ENCODE results near the gene POLDIP2. TPM values are rescaled to one million over a fixed set of nuclear protein-coding genes. Genes with fewer than 3 reads are reported as not detected.

The POLDIP2 gene
- total RNA-seq, 2 experiments from 2014 or later: 88.8 to 89.2 TPM

DNA sequence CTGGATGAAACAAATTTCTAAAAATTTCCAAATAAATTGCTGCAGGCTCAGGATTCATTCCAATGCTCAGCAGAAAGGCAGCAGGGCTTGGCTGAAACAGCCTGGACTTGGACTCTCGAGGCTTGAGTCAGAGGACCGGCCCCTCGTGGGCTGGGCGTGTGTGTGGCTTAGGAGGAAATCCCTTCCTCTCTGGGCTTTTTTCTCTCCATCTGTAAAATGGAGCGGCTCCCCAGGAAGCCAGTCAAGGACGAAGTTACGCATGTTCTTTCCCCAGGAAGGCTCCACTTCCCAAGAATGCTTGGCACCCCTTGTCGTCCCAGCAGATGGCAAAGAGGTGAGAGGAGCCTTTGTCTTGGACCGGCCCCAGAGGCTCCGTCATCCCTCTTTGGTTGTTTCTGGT lies 35.2 kb upstream of the POLDIP2 start:
- no peak for DNase-seq (ENCODE audit: low spot score)
- intact Hi-C loops (cut with micrococcal nuclease; ENCODE audit: unreplicated experiment): no loop called here
- Histone ChIP-seq H3K9me3 (ENCODE audit: low read length) (no peaks in the 10 kb centered on the region), H3K4me2 (ENCODE audit: low read length) (no peak overlapping the region), H3K36me3 (ENCODE audit: insufficient read depth, low read length) (peaks cover 17% of the 10 kb centered on the region), H3K27ac (ENCODE audit: low read depth, low read length, poor library complexity, severe bottlenecking) (no peak overlapping the region), H2AFZ (ENCODE audit: low read length) (no peak overlapping the region), H3K4me1 (ENCODE audit: insufficient read depth, low read length, poor library complexity, severe bottlenecking) (no peaks in the 10 kb centered on the region), H4K20me1 (ENCODE audit: insufficient read depth, low read length) (no peaks in the 10 kb centered on the region), H3K9me2 (ENCODE audit: insufficient read depth, low read length) (no peaks in the 10 kb centered on the region), H3K79me2 (ENCODE audit: insufficient read depth, low read depth, low read length) (no peaks in the 10 kb centered on the region), H3K4me3 (ENCODE audit: low read depth, low read length, poor library complexity, severe bottlenecking) (no peak overlapping the region)
- no peak for TF ChIP-seq EZH2phosphoT487 (IDR thresholded peaks at IDR 0.05; ENCODE audit: borderline replicate concordance, low read depth, low read length)
- TF ChIP-seq, protein P1, sequence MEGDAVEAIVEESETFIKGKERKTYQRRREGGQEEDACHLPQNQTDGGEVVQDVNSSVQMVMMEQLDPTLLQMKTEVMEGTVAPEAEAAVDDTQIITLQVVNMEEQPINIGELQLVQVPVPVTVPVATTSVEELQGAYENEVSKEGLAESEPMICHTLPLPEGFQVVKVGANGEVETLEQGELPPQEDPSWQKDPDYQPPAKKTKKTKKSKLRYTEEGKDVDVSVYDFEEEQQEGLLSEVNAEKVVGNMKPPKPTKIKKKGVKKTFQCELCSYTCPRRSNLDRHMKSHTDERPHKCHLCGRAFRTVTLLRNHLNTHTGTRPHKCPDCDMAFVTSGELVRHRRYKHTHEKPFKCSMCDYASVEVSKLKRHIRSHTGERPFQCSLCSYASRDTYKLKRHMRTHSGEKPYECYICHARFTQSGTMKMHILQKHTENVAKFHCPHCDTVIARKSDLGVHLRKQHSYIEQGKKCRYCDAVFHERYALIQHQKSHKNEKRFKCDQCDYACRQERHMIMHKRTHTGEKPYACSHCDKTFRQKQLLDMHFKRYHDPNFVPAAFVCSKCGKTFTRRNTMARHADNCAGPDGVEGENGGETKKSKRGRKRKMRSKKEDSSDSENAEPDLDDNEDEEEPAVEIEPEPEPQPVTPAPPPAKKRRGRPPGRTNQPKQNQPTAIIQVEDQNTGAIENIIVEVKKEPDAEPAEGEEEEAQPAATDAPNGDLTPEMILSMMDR (conservative IDR thresholded peaks at IDR 0.05; ENCODE audit: low read length): no peak
- POLR2A ChIA-PET: no interaction called here
- BruUV-seq (replicated peaks): no TSS peak
- CTCF ChIA-PET (ENCODE audit: unreplicated experiment): no interaction called here

DNA sequence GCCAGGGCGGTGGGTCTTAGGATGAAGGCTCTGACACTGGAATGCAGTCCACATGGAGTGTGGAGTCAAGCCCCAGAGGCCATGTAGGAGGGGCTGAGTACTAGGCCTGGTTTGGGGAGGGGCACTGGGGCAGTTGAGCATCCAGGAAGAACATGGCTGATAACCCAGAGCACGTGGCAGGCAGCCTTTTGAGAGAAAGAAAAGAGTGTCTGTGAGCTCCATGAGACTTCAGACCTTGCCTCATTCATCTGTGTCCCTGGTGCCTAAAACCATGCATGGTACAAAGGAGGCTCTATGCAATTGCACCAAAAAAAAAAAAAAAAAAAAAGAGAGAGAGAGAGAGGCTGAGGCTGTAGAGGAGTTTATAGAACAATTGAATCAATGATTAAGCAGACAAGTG lies 34.1 kb upstream of the POLDIP2 start:
- TF ChIP-seq, protein P1 (conservative IDR thresholded peaks at IDR 0.05; ENCODE audit: low read length): no peak
- TF ChIP-seq EZH2phosphoT487 (IDR thresholded peaks at IDR 0.05; ENCODE audit: borderline replicate concordance, low read depth, low read length): no peak
- no peaks in the 10 kb centered on the region for H3K4me1 ChIP-seq (ENCODE audit: insufficient read depth, low read length, poor library complexity, severe bottlenecking)
- no peak overlapping the region for H2AFZ ChIP-seq (ENCODE audit: low read length)
- no peaks in the 10 kb centered on the region for H3K79me2 ChIP-seq (ENCODE audit: insufficient read depth, low read depth, low read length)
- CTCF ChIA-PET (ENCODE audit: unreplicated experiment): no interaction called here
- H3K27ac ChIP-seq (ENCODE audit: low read depth, low read length, poor library complexity, severe bottlenecking): no peak overlapping the region
- no peak overlapping the region for H3K4me3 ChIP-seq (ENCODE audit: low read depth, low read length, poor library complexity, severe bottlenecking)
- DNase-seq (ENCODE audit: low spot score): no peak
- no peaks in the 10 kb centered on the region for H4K20me1 ChIP-seq (ENCODE audit: insufficient read depth, low read length)
- peaks cover 17% of the 10 kb centered on the region for H3K36me3 ChIP-seq (ENCODE audit: insufficient read depth, low read length)
- no TSS peak for BruUV-seq (replicated peaks)
- no peaks in the 10 kb centered on the region for H3K9me3 ChIP-seq (ENCODE audit: low read length)
- no peaks in the 10 kb centered on the region for H3K9me2 ChIP-seq (ENCODE audit: insufficient read depth, low read length)
- H3K4me2 ChIP-seq (ENCODE audit: low read length): no peak overlapping the region
- intact Hi-C loops (cut with micrococcal nuclease; ENCODE audit: unreplicated experiment): no loop called here
- POLR2A ChIA-PET: no interaction called here

- DNase-seq (ENCODE audit: low spot score): no peak
- Histone ChIP-seq H4K20me1 (ENCODE audit: insufficient read depth, low read length) (no peaks in the 10 kb centered on the region), H3K4me2 (ENCODE audit: low read length) (no peak overlapping the region), H3K36me3 (ENCODE audit: insufficient read depth, low read length) (peaks cover 17% of the 10 kb centered on the region), H3K79me2 (ENCODE audit: insufficient read depth, low read depth, low read length) (no peaks in the 10 kb centered on the region), H3K9me3 (ENCODE audit: low read length) (no peaks in the 10 kb centered on the region), H3K27ac (ENCODE audit: low read depth, low read length, poor library complexity, severe bottlenecking) (no peak overlapping the region), H3K4me1 (ENCODE audit: insufficient read depth, low read length, poor library complexity, severe bottlenecking) (no peaks in the 10 kb centered on the region), H3K4me3 (ENCODE audit: low read depth, low read length, poor library complexity, severe bottlenecking) (no peak overlapping the region), H2AFZ (ENCODE audit: low read length) (no peak overlapping the region), H3K9me2 (ENCODE audit: insufficient read depth, low read length) (no peaks in the 10 kb centered on the region)
- intact Hi-C loops (cut with micrococcal nuclease; ENCODE audit: unreplicated experiment): no loop called here
- TF ChIP-seq EZH2phosphoT487 (IDR thresholded peaks at IDR 0.05; ENCODE audit: borderline replicate concordance, low read depth, low read length): no peak
- TF ChIP-seq, protein P1 (conservative IDR thresholded peaks at IDR 0.05; ENCODE audit: low read length): no peak
- CTCF ChIA-PET (ENCODE audit: unreplicated experiment): no interaction called here
- no TSS peak for BruUV-seq (replicated peaks)
- POLR2A ChIA-PET: no interaction called here
Observed at GRCh38 chr17:28390984-28391383, 33.7 kb upstream of the POLDIP2 start.

All from OCI-LY7 (cell line).